Type B pancreatic cell (in vitro differentiated cells): ENCODE data around the gene SMG9. TPM values are rescaled to one million over a fixed set of nuclear protein-coding genes. Genes with fewer than 3 reads are reported as not detected.

ENCODE experiments used
- DNase-seq: peaks from one replicate; pipeline ENCODE4 v3.0.0; 2021; ENCODE audit warnings: mixed read lengths; ENCODE audit not compliant: unreplicated experiment; ENCODE audit errors: extremely low spot score
- H3K27ac Mint-ChIP-seq: 2 replicates; pipeline ENCODE4 v1.8.0; 2021; ENCODE audit warnings: mild to moderate bottlenecking, mixed read lengths
- H3K27me3 Mint-ChIP-seq: 2 replicates; pipeline ENCODE4 v1.8.0; 2021; ENCODE audit warnings: mixed read lengths
- H3K36me3 Mint-ChIP-seq: 2 replicates; pipeline ENCODE4 v1.8.0; 2021; ENCODE audit warnings: mixed read lengths
- H3K4me1 Mint-ChIP-seq: one replicate; pipeline ENCODE4 v1.8.0; 2021; ENCODE audit warnings: mixed read lengths; ENCODE audit not compliant: unreplicated experiment
- H3K4me3 Mint-ChIP-seq: 2 replicates; pipeline ENCODE4 v1.8.0; 2021; ENCODE audit warnings: mild to moderate bottlenecking, mixed read lengths
- H3K9me3 Mint-ChIP-seq: 2 replicates; pipeline ENCODE4 v1.8.0; 2021; ENCODE audit warnings: mixed read lengths
- CTCF ChIP-seq: fragments of 200-600 bp; sonication (generic); conservative IDR thresholded peaks from 2 replicates; pipeline ENCODE4 v1.5.0; 2021; ENCODE audit warnings: antibody characterized with exemption, mild to moderate bottlenecking
- total RNA-seq: library from RNA; stranded (reverse); gene quantifications from 2 replicates; pipeline ENCODE4 v1.2.1, GENCODE V29; 2021; ENCODE audit warnings: low replicate concordance

SMG9 gene
- total RNA-seq, 1 donor from 2014 or later: 64.9 TPM

DNA sequence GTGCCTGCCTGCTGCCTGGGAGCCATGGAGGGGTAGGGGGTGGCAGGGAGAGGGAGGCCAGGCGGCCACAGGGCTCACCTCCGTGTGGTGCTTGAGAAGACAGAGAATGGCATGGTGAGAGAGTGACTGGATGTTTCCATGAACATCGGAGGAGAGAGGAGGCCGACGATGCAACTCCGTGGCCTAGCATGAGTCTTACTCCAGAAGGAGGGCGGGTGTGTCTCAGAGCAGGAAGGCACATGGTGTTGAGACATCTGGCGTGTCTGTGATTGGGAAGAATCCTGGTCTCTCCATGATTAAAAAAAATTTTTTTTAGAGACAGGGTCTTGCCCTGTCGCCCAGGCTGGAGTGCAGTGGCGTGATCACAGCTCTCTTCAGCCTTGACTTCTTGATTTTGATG, 33.8 kb downstream of the SMG9 start:
- Mint-ChIP-seq H3K9me3 (no peaks in the 10 kb centered on the region), H3K36me3 (no peaks in the 10 kb centered on the region), H3K27ac (no peak overlapping the region), H3K4me1 (no peaks in the 10 kb centered on the region), H3K4me3 (no peak overlapping the region), H3K27me3 (no peaks in the 10 kb centered on the region)
- DNase-seq: no peak
- TF ChIP-seq CTCF: no peak

GRCh38 chr19:43719918-43720317, 34.8 kb downstream of the SMG9 start:
- H3K9me3 Mint-ChIP-seq: no peaks in the 10 kb centered on the region
- H3K27ac Mint-ChIP-seq: no peak overlapping the region
- DNase-seq: no peak
- no peaks in the 10 kb centered on the region for H3K4me1 Mint-ChIP-seq
- TF ChIP-seq CTCF: no peak
- no peaks in the 10 kb centered on the region for H3K36me3 Mint-ChIP-seq
- no peak overlapping the region for H3K4me3 Mint-ChIP-seq
- H3K27me3 Mint-ChIP-seq: no peaks in the 10 kb centered on the region

DNA sequence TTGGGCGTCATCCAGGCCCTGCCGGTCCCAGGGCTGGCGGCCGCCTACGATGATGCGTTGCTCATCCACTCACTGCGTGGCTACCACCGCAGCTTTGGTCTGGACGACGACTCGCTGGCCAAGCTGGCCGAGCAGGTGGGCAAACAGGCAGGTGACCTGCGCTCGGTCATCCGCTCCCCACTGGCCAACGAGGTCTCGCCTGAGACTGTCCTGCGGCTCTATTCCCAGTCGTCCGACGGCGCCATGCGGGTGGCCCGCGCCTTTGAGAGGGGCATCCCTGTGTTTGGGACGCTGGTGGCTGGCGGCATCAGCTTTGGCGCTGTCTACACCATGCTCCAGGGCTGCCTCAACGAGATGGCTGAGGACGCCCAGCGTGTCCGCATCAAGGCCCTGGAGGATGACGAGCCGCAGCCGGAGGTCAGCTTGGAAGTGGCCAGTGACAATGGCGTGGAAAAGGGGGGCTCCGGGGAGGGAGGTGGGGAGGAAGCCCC, 35.3 kb downstream of the SMG9 start:
- Mint-ChIP-seq H3K27me3 (no peaks in the 10 kb centered on the region), H3K4me1 (no peaks in the 10 kb centered on the region), H3K4me3 (no peak overlapping the region), H3K27ac (no peak overlapping the region), H3K9me3 (no peaks in the 10 kb centered on the region), H3K36me3 (no peaks in the 10 kb centered on the region)
- DNase-seq: no peak
- no peak for TF ChIP-seq CTCF

DNA sequence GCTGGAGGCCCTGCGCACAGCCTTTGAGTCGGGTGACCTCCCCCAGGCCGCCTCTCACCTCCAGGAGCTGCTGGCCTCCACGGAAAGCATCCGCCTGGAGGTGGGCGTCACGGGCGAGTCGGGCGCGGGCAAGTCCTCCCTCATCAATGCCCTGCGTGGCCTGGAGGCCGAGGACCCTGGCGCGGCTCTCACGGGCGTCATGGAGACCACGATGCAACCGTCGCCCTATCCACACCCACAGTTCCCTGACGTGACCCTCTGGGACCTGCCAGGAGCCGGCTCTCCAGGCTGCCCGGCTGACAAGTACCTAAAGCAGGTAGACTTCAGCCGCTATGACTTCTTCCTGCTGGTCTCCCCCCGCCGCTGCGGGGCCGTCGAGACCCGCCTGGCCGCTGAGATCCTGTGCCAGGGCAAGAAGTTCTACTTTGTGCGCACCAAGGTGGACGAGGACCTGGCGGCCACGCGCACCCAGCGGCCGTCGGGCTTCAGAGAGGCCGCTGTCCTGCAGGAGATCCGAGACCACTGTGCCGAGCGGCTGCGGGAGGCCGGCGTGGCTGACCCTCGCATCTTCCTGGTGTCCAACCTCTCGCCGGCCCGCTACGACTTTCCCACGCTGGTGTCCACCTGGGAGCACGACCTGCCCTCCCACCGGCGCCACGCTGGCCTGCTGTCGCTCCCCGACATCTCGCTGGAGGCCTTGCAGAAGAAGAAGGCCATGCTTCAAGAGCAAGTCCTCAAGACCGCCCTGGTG, 36.0 kb downstream of the SMG9 start:
- no peak for TF ChIP-seq CTCF
- H3K36me3 Mint-ChIP-seq: no peaks in the 10 kb centered on the region
- no peak overlapping the region for H3K27ac Mint-ChIP-seq
- no peaks in the 10 kb centered on the region for H3K9me3 Mint-ChIP-seq
- no peaks in the 10 kb centered on the region for H3K27me3 Mint-ChIP-seq
- no peak for DNase-seq
- no peak overlapping the region for H3K4me3 Mint-ChIP-seq
- no peaks in the 10 kb centered on the region for H3K4me1 Mint-ChIP-seq

- Mint-ChIP-seq H3K36me3 (no peaks in the 10 kb centered on the region), H3K4me3 (no peak within 1 kb of the TSS), H3K4me1 (no peaks in the 10 kb centered on the region), H3K27me3 (peaks cover 3% of the 10 kb centered on the region), H3K9me3 (no peaks in the 10 kb centered on the region), H3K27ac (peak within 1 kb of the TSS; percentile 16)
- no peak for TF ChIP-seq CTCF
- no peak for DNase-seq
These were observed 39.0 kb downstream of the SMG9 start, which contains the start of gene IRGC for GRCh38 chr19:43715776-43716175. Gene IRGC (plus strand): TSS chr19:43716076. CDS start chr19:43718559, 2,483 bp downstream.
